Nephron (organoid): Measurements from ENCODE around the gene SORCS2.

Source experiments
- H3K27ac Mint-ChIP-seq, 3 experiments: 2 replicates each; pipeline ENCODE4 v1.8.0; 2020; ENCODE audit warnings: mixed read lengths in 3 of 3, mild to moderate bottlenecking in 2 of 3, moderate library complexity in 1 of 3
- H3K27me3 Mint-ChIP-seq: 2 replicates; pipeline ENCODE4 v1.8.0; 2021; ENCODE audit warnings: low read depth, mild to moderate bottlenecking, moderate library complexity, mixed read lengths
- H3K36me3 Mint-ChIP-seq: 2 replicates; pipeline ENCODE4 v1.8.0; 2020; ENCODE audit warnings: low read depth, mixed read lengths
- H3K4me1 Mint-ChIP-seq: 2 replicates; pipeline ENCODE4 v1.8.0; 2020; ENCODE audit warnings: mixed read lengths
- H3K4me3 Mint-ChIP-seq, 3 experiments: 2 replicates each; pipeline ENCODE4 v1.8.0; 2020; ENCODE audit warnings: mild to moderate bottlenecking in 3 of 3, mixed read lengths in 3 of 3, moderate library complexity in 2 of 3
- H3K9me3 Mint-ChIP-seq: 2 replicates; pipeline ENCODE4 v1.8.0; 2020; ENCODE audit warnings: mixed read lengths
- CTCF ChIP-seq, 3 experiments: fragments of 200-600 bp; sonication (generic); IDR thresholded peaks; one replicate each; pipeline ENCODE4 v1.5.0; 2021; ENCODE audit warnings: antibody characterized with exemption in 3 of 3; ENCODE audit not compliant: unreplicated experiment in 3 of 3

SORCS2 gene

GRCh38 chr4:7642741-7643458, 450.6 kb downstream of the SORCS2 start:
- Mint-ChIP-seq H3K27ac (no peak overlapping the region), H3K4me1 (no peaks in the 10 kb centered on the region), H3K27me3 (no peaks in the 10 kb centered on the region), H3K4me3 (no peak overlapping the region), H3K9me3 (peaks cover 7% of the 10 kb centered on the region), H3K36me3 (no peaks in the 10 kb centered on the region)
- TF ChIP-seq CTCF (IDR thresholded peaks at IDR 0.05; ENCODE audit: unreplicated experiment in 3 of 3) = no peak

- H3K4me1 Mint-ChIP-seq = peaks cover 5% of the 10 kb centered on the region
- H3K27ac Mint-ChIP-seq = no peak overlapping the region
- no peak for TF ChIP-seq CTCF (IDR thresholded peaks at IDR 0.05; ENCODE audit: unreplicated experiment in 3 of 3)
- peaks cover 7% of the 10 kb centered on the region for H3K9me3 Mint-ChIP-seq
- H3K27me3 Mint-ChIP-seq = peaks cover 3% of the 10 kb centered on the region
- no peaks in the 10 kb centered on the region for H3K36me3 Mint-ChIP-seq
- H3K4me3 Mint-ChIP-seq = no peak overlapping the region
Observed at GRCh38 chr4:7645158-7645557, 452.8 kb downstream of the SORCS2 start.

GRCh38 chr4:7645956-7646355, 453.6 kb downstream of the SORCS2 start:
- no peak overlapping the region for H3K27ac Mint-ChIP-seq
- H3K9me3 Mint-ChIP-seq = peaks cover 7% of the 10 kb centered on the region
- no peaks in the 10 kb centered on the region for H3K36me3 Mint-ChIP-seq
- TF ChIP-seq CTCF (IDR thresholded peaks at IDR 0.05; ENCODE audit: unreplicated experiment in 3 of 3) = no peak
- peaks cover 5% of the 10 kb centered on the region for H3K27me3 Mint-ChIP-seq
- peaks cover 8% of the 10 kb centered on the region for H3K4me1 Mint-ChIP-seq
- no peak overlapping the region for H3K4me3 Mint-ChIP-seq

- Mint-ChIP-seq H3K27ac (no peak overlapping the region), H3K27me3 (peaks cover 10% of the 10 kb centered on the region), H3K9me3 (peaks cover 7% of the 10 kb centered on the region), H3K4me1 (peaks cover 14% of the 10 kb centered on the region), H3K4me3 (no peak overlapping the region), H3K36me3 (no peaks in the 10 kb centered on the region)
- TF ChIP-seq CTCF (IDR thresholded peaks at IDR 0.05; ENCODE audit: unreplicated experiment in 3 of 3) = no peak
Observed at GRCh38 chr4:7646384-7647061, 454.2 kb downstream of the SORCS2 start.

- no peak for TF ChIP-seq CTCF (IDR thresholded peaks at IDR 0.05; ENCODE audit: unreplicated experiment in 3 of 3)
- Mint-ChIP-seq H3K4me3 (no peak overlapping the region), H3K27ac (no peak overlapping the region), H3K4me1 (peaks cover 19% of the 10 kb centered on the region), H3K9me3 (peaks cover 7% of the 10 kb centered on the region), H3K36me3 (no peaks in the 10 kb centered on the region), H3K27me3 (peaks cover 10% of the 10 kb centered on the region)
Observed at GRCh38 chr4:7647186-7647585, 454.8 kb downstream of the SORCS2 start.
